B cell (primary cell): ENCODE data around the gene SPART.

Experiments
- EZH2 ChIP-seq: IDR thresholded peaks from 2 replicates; pipeline ENCODE4 v1.6.1; 2012; ENCODE audit warnings: borderline replicate concordance, low read depth, mild to moderate bottlenecking, moderate library complexity, low read length; ENCODE audit not compliant: insufficient read depth, poor library complexity, severe bottlenecking
- TF ChIP-seq, protein P1 (sequence below): fragments of 200-600 bp; IDR thresholded peaks from one replicate; pipeline ENCODE4 v1.8.0; 2022; ENCODE audit warnings: antibody characterized with exemption, mild to moderate bottlenecking

GRCh38 chr13:36273431-36273830 lies 72.8 kb downstream of the SPART start:
- TF ChIP-seq, protein P1, sequence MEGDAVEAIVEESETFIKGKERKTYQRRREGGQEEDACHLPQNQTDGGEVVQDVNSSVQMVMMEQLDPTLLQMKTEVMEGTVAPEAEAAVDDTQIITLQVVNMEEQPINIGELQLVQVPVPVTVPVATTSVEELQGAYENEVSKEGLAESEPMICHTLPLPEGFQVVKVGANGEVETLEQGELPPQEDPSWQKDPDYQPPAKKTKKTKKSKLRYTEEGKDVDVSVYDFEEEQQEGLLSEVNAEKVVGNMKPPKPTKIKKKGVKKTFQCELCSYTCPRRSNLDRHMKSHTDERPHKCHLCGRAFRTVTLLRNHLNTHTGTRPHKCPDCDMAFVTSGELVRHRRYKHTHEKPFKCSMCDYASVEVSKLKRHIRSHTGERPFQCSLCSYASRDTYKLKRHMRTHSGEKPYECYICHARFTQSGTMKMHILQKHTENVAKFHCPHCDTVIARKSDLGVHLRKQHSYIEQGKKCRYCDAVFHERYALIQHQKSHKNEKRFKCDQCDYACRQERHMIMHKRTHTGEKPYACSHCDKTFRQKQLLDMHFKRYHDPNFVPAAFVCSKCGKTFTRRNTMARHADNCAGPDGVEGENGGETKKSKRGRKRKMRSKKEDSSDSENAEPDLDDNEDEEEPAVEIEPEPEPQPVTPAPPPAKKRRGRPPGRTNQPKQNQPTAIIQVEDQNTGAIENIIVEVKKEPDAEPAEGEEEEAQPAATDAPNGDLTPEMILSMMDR, result no peak
- TF ChIP-seq EZH2, result no peak
